MV-4-11 (cell line): Measurements from ENCODE around the gene SNX14.
"Not testable (repeated sequence)": the region's sequence is repeated elsewhere in the genome, so short reads cannot be mapped to it uniquely, and the experiment has no call there.

Experiments
- DNase-seq: peaks from one replicate; lab custom pipeline; 2025; lab: John Stamatoyannopoulos, UW

SNX14 gene

DNA sequence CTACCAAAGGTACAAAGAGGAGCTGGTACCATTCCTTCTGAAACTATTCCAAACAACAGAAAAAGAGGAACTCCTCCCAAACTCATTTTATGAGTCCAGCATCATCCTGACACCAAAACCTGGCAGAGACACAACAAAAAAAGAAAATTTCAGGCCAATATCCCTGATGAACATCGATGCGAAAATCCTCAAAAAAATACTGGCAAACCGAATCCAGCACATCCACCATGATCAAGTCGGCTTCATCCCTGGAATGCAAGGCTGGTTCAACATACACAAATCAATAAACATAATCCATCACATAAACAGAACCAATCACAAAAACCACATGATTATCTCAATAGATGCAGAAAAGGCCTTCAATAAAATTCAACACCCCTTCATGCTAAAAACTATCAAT is 10.8 kb downstream of the SNX14 start:
- DNase-seq = not testable (repeated sequence)

- DNase-seq = no peak
Measured at GRCh38 chr6:85581572-85581971, 12.1 kb downstream of the SNX14 start.

DNA sequence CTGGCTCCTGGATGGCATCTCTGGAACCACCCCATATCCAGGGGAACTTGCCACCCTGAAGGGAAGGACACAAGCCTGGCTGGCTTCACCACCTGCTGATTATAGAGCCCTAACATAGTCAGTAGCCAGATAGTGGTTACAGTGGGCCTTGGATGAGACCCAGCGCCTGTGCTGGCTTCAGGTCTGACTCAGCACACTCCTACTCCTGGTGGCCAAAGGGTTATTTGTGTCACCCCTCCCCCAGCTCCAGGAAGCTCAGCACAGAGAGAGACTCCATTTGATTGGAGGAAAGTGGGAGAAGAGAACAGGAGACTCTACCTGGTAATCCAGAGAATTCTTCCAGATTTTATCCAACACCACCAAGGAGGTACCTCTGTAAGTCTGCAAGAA is 12.8 kb downstream of the SNX14 start:
- DNase-seq = no peak

- no peak for DNase-seq
Measured at GRCh38 chr6:85580118-85580877, 13.4 kb downstream of the SNX14 start.

- no peak for DNase-seq
Measured at GRCh38 chr6:85579581-85579980, 14.1 kb downstream of the SNX14 start.

GRCh38 chr6:85576476-85576875 is 17.2 kb downstream of the SNX14 start:
- peak; percentile 40 for DNase-seq

DNA sequence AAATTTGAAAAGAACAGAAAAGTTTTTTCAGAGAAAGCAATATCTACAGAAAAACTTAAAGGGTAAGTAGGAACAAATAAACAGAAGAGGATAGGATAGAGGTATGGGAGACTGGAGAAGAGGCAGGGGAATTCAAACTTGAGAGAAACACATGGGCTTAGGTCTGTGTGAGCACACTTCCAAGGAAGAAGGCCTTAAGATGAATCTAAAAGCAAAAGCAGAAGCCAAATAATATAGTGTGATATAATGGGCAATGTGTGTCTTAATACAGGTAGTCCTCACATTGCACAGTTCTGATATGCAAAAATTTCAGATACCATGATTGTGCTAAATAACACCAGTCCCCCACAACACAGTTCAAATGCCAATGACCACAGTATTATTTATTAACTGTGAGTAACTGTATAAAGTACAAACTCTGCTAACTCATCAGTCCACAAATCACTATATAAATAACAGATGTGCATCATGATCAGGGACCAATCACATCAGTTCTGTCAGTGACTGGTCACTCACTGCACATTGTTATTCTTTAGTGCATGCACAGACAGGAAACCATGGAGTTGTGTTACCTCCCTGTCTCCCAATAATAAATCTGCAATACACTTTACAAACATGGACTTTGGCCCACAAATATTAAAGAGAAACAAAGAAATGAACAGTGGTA is 18.6 kb downstream of the SNX14 start:
- no peak for DNase-seq

DNA sequence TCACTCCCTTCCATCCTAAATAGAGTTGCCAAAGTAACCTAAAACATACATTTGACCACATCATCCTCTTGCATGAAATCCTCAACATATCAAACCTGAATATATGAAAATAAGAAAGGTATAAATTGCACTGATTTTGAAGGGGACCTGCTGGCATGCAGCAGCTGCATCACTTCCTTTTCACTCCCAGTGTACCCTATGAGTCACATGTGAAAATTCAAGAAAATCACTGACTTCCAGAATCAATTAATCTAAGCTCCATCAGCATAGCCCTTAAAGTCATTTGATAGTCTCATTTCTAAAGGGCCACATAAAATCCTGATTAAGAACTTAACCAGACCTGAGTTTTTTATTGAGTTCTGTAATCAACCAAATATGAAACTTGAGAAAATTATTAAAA is 24.3 kb downstream of the SNX14 start:
- no peak for DNase-seq

DNA sequence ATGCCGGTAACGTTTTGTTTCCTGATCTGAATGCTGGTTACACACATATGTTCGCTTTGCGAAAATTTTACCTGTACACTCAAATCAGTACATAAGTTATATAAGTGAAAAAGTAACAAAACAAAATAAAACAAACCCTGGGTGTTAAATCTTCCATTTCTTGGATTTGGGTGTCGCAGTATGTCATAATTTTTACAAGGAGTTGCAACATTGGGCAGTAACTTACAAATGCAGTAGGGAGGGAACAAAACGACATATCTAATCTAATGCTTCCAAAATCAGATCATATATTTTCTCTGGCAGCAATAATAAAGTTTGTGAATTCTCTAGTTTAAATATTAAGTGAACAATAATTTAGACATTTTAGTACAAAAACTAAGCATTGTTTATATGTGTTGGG is 25.2 kb downstream of the SNX14 start:
- DNase-seq = no peak

DNA sequence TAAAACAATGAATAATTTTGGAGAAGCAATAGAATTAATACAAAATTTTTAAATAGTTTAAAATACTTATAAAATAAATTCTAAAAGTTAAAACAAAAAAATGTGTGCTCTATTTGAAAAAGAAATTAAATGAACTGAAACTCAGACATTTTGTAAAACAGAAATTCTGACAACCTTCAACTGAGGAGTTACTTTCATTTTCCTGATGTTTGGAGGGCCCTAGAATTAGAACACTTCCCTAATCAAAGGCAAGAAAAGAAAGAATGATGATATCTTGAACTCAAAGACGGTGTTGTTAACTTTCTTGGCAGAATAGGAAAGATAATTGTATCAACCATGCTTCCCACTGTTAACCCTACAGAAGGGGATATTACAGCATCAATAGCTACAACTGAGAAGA is 27.9 kb downstream of the SNX14 start:
- peak; percentile 43 for DNase-seq

GRCh38 chr6:85564223-85564622 is 29.4 kb downstream of the SNX14 start:
- DNase-seq = not testable (repeated sequence)

DNA sequence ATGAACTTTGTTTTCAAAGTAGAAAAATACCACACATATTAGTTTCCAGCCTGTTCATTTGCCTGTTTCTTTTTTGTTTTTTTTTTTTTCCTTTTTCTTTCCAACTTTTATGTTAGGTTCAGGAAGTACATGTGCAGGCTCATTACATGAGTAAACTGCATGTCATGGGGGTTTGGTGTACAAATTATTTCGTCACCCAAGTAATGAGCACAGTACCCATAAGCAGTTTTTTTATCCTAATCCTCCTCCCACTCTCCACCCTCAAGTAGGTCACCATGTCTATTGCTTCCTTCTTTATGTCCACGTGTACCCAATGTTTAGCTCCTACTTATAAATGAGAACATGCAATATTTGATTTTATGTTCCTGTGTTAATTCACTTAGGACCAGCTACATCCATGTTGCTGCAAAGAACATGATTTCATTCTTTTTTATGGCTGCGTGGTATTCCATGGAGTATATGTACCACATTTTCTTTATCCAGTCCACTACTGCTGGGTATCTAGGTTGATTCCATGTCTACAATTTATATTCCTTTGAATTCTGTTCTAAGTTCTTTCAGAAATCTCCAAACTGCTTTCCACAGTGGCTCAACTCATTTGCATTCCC is 31.8 kb downstream of the SNX14 start:
- DNase-seq = peak; percentile 63

GRCh38 chr6:85556992-85557668 is 36.5 kb downstream of the SNX14 start:
- DNase-seq = no peak

DNA sequence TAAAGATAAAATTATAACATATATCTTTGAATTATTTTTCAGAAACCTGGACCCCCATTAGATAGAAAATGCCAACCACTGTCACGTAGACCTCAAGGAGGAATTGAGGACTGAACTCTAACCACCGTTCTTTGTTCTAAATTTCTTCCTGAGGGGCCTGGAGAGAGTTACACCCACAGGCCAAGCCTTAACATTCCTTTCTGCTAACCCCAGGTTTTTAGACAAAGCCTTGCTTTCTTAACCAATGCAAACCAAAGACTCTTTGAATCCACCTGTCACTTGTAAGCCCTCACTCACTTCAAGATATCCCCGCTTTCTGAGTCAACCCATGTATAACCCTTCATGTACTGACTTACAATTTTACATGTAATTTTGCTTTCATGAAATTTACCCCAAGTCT is 41.0 kb downstream of the SNX14 start:
- DNase-seq = no peak

DNA sequence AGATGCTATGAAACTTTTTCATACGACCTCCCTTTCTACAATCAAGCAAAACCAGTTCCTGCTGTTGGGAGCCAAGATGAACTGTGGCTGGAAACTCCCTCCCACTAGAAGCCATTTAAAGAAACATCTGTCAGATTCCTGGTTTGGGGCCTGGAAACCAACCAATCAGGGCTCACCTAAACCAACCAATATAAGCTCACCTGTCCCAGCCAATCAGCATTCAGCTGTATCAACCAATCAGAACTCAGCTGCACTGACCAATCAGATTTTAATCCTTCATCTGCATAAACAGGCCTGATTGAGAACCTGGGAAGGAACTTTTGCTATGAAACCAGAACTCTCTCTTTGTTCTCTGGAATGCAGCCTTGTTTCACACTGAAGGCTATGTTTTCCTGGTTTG is 42.4 kb downstream of the SNX14 start:
- peak; percentile 16 for DNase-seq

GRCh38 chr6:85547719-85548118 is 45.9 kb downstream of the SNX14 start:
- DNase-seq = no peak

- DNase-seq = no peak
Measured at GRCh38 chr6:85544776-85545175, 48.9 kb downstream of the SNX14 start.

DNA sequence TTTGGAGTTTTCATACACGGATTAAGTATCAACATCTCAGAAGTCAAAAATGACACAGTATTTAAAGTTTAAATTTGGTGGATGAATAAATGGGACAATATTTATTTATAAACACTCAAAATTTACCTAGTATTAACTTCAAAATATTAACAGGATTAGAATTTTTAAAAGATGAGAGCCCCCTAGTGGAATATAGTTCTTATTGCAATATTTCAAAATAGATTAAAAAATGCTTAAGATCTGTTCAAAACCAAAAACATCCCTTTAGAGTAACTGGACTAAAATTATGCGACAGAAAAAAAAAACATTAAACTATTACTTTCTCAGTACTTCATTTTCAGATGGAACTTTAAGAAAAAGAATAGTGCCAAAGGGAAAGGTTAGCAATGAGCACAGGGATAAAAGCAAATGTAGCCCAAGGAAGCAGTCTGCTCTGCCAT is 56.6 kb downstream of the SNX14 start:
- DNase-seq = no peak

GRCh38 chr6:85524281-85524680 is 69.4 kb downstream of the SNX14 start:
- not testable (repeated sequence) for DNase-seq

DNA sequence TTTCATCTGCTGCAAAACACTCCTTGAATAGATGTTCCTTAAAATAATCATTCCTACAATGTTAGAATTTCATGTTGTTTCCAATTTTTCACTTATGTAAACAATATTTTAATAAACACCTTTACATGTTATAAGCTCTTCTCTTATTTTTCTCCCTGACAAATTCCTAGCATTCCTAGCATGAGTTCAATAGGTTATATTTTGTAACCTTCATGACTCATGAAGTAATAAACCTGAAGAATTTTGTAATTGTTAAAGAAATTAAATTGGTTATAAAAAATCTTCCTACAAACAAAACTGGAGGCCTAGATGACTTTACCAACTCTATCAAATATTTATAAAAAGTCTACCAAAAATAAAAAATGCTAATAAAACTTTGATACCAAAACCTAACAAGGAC is 77.5 kb downstream of the SNX14 start:
- DNase-seq = no peak

GRCh38 chr6:85506441-85507093 is 87.1 kb downstream of the SNX14 start:
- DNase-seq = no peak

DNA sequence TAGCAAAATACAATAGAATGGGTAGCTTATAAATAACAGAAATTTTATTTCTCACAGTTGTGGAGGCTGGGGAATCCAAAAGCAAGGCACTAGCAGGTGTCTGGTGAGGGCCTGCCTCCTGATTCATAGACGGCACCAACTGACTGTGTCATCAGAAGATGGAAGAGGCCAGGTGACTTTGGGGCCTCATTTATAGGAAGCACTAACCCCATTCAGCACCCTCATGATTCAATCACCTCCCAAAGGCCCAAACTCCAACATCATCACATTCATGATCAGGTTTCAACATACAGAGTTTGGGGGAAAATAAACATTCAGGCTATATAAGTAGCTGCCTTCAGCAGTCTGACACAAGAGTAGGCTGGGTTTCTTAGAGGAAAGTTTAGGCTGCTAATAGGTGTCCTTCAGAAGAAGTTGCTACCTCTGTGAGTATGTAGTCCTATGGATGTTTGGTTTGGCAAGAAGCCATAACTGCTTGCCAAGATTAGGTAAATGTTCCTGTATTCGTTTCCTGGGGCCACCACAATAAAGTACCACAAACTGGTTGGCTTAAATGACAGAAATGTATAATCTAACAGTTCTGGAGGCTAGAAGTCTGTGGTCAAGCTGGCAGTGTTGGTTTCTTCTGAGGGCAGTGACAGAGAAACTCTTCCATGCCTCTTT is 94.9 kb downstream of the SNX14 start:
- no peak for DNase-seq
